GM10266 (cell line): Measurements from ENCODE around the gene NDOR1.

Source experiments
- DNase-seq: peaks from one replicate; pipeline ENCODE4 v3.0.0; 2012; ENCODE audit errors: extremely low spot score
- CTCF ChIP-seq: IDR thresholded peaks from 2 replicates; pipeline ENCODE4 v1.5.1; 2012; ENCODE audit warnings: mild to moderate bottlenecking, low read depth; ENCODE audit not compliant: control insufficient read depth, insufficient read depth; ENCODE audit errors: missing control alignments

Gene NDOR1

DNA sequence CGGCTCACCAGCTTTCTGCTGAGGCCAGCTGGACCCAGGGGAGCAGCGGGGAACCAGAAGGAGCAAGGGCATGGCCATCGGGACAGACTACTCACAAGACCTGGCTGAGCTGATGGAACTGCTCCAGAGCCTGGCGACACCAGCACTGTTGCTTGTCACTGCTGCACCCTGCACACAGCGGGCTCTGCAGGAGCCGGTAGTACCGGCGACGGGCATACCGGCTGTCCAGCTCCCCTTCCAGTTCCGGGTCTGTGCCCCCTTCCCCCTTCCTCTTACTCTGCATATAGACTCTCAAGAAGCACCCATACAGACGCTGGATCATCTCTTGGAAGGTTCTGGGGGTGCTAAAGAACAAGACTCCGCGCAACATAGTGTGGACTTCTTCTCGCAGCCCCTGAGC lies 18.1 kb upstream of the NDOR1 start:
- no peak for DNase-seq
- TF ChIP-seq CTCF = no peak

GRCh38 chr9:137188086-137188489 lies 17.4 kb upstream of the NDOR1 start:
- DNase-seq = no peak
- TF ChIP-seq CTCF = no peak

DNA sequence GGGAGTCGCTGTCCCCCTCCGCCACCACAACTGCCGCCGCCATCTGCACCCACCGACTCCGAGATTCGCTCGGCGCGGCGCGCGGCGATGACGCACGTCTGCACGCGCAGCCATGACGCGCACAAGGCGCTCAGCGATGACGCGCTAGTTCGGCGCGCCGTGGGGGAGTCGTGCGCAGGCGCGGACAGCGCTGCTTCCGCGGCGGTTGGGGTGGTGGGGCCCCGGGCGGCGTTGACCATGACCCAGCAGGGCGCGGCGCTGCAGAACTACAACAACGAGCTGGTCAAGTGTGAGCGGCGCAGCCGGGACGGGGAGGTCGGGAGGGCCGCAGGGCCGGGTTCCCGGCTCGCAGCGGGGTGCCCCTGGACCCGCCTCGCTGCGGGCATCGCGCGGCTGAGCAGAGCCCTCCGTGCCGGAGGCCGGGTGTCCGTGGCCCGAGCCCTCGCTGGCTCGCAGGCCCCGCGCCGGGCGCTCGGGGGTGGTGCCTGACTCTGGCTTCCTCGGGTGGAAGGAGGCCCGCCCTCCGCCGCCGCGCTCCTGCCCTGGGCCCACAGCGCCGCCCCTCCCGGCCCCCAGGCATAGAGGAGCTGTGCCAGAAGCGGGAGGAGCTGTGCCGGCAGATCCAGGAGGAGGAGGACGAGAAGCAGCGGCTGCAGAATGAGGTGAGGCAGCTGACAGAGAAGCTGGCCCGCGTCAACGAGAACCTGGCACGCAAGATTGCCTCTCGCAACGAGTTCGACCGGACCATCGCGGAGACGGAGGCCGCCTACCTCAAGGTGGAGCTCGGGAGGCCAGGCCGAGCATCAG lies 16.8 kb upstream of the NDOR1 start, which contains the start of the genes ANAPC2 and SSNA1:
Gene ANAPC2, minus strand, starts transcription at position 71 of the 807 bp plus-strand sequence. Its CDS starts 28 bp downstream, at position 43.
Gene SSNA1, plus strand, starts transcription at position 187 of the 807 bp plus-strand sequence. Its CDS starts 51 bp downstream, at position 238.
- DNase-seq = peak; percentile 98
- TF ChIP-seq CTCF = peak; percentile 59

GRCh38 chr9:137189297-137190295 lies 15.9 kb upstream of the NDOR1 start:
- TF ChIP-seq CTCF = no peak
- DNase-seq = no peak

- TF ChIP-seq CTCF = no peak
- DNase-seq = no peak
Observed at GRCh38 chr9:137190315-137190856, 15.1 kb upstream of the NDOR1 start.

DNA sequence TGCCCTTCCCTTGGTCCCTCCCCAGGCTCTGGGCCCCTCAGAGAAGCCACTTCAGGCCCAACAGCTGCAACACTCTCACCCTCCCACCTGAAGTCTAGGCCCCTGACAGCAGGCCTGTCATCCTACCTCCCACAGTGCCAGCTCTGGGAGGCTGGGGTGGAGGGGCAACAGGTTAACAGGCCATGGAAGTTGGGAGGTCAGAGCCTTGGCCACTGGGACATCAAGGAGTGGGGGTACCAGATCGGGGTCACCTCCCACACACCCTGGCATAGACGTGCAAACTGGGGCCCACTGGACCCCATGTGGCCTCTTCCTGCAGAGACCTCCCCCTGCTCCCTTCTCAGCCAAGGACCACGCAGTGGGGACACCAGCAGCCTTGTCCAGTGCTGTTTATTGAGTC lies 14.3 kb upstream of the NDOR1 start:
- no peak for DNase-seq
- TF ChIP-seq CTCF = no peak
